Upper lobe of left lung (tissue), 6 donors: ENCODE measurements around the gene ATP6V0A1. TPM values are rescaled to one million over a fixed set of nuclear protein-coding genes. Genes with fewer than 3 reads are reported as not detected.
"Not testable (repeated sequence)": the region's sequence is repeated elsewhere in the genome, so short reads cannot be mapped to it uniquely, and the experiment has no call there.

Experiments
- ATAC-seq, 2 donors: fragments of 200-7000 bp; cut with Tn5 transposase; one replicate each; pipeline ENCODE4 v1.9.1; 2022; ENCODE audit warnings: mild to moderate bottlenecking in 2 of 2, moderate library complexity in 2 of 2; ENCODE audit not compliant: low FRiP score in 2 of 2
- DNase-seq, 2 donors: peaks; one replicate each; pipeline ENCODE4 v3.0.0-alpha.2; 2019 to 2020
- H3K27ac ChIP-seq, 4 donors: fragments of 200-600 bp; sonication (generic); one replicate each; pipeline ENCODE4 v1.5.1; 2016 to 2019
- H3K27me3 ChIP-seq, 4 donors: fragments of 200-600 bp; sonication (generic); one replicate each; pipeline ENCODE4 v1.5.1; 2017 to 2019
- H3K36me3 ChIP-seq, 4 donors: fragments of 200-600 bp; sonication (generic); one replicate each; pipeline ENCODE4 v1.5.1; 2016 to 2019
- H3K4me1 ChIP-seq, 4 donors: fragments of 200-600 bp; sonication (generic); one replicate each; pipeline ENCODE4 v1.5.1; 2018 to 2019
- H3K4me3 ChIP-seq, 4 donors: fragments of 200-600 bp; sonication (generic); one replicate each; pipeline ENCODE4 v1.5.1; 2017 to 2019; ENCODE audit warnings: mild to moderate bottlenecking in 2 of 4, moderate library complexity in 1 of 4
- H3K9me3 ChIP-seq, 4 donors: fragments of 200-600 bp; sonication (generic); one replicate each; pipeline ENCODE4 v1.5.1; 2018 to 2019
- CTCF ChIP-seq, 6 experiments: fragments of 450-650 bp in 4 of 6; fragments of 200-600 bp in 2 of 6; sonication (generic) in 2 of 6; IDR thresholded peaks; one replicate each; pipeline ENCODE4 v1.5.1; 2016 to 2019; ENCODE audit warnings: antibody characterized with exemption in 6 of 6
- EP300 ChIP-seq, 4 donors: sonication (generic); formaldehyde crosslinking; IDR thresholded peaks; one replicate each; pipeline ENCODE4 v1.5.1; 2017; ENCODE audit warnings: antibody characterized with exemption in 4 of 4, control low read depth in 2 of 4
- POLR2A ChIP-seq, 4 donors: fragments of 450-650 bp; IDR thresholded peaks; one replicate each; pipeline ENCODE4 v1.5.1; 2016 to 2017; ENCODE audit warnings: antibody characterized with exemption in 4 of 4, mild to moderate bottlenecking in 2 of 4
- POLR2AphosphoS5 ChIP-seq, 2 donors: sonication (generic); formaldehyde crosslinking; IDR thresholded peaks; one replicate each; pipeline ENCODE4 v1.5.1; 2017; ENCODE audit warnings: antibody characterized with exemption in 2 of 2
- WGBS, 2 donors: methylation state at CpG; one replicate each; pipeline ENCODE4 v1.1.5; 2017 to 2018; 5-methylcytosine and 5-hydroxymethylcytosine counted together
- total RNA-seq, 6 donors: library from RNA; depleted of rRNA in 4 of 6; stranded (reverse); fragments of >200 nt in 4 of 6; gene quantifications; one replicate each; pipeline versions ENCODE4 v1.1.0 to v1.2.1, GENCODE V29; 2016 to 2021
- donor health status: DM: no; HTN: no; CAD: no; lungs with moderate emphysema.
- donor health status: DM: no; HTN: yes; CAD: no; lungs with severe emphysema.

ATP6V0A1 gene
- total RNA-seq, 6 donors from 2014 or later: 68.3 to 212 (median 118) TPM

GRCh38 chr17:42553161-42553818, 94.6 kb downstream of the ATP6V0A1 start:
- Histone ChIP-seq H3K4me1 (peaks cover 17 to 40% (median 24%) of the 10 kb centered on the region in 4 donors), H3K36me3 (peaks cover 0 to 6% (median 0%) of the 10 kb centered on the region in 4 donors), H3K27ac (peak overlapping the region in 2 of 4 donors; percentile 94 to 95), H3K4me3 (peak overlapping the region in 2 of 4 donors; percentile 59 to 88), H3K27me3 (no peaks in the 10 kb centered on the region), H3K9me3 (no peaks in the 10 kb centered on the region)
- TF ChIP-seq EP300 (IDR thresholded peaks at IDR 0.05): no peak
- peak in 1 of 6 experiments; percentile 4 for TF ChIP-seq CTCF (IDR thresholded peaks at IDR 0.05)
- peak; percentile 13 to 36 for ATAC-seq
- 77 to 82% methylated on average over 18 to 32 of the region's 45 CpGs for WGBS, 2 donors
- DNase-seq: peak in 1 of 2 donors; percentile 86

DNA sequence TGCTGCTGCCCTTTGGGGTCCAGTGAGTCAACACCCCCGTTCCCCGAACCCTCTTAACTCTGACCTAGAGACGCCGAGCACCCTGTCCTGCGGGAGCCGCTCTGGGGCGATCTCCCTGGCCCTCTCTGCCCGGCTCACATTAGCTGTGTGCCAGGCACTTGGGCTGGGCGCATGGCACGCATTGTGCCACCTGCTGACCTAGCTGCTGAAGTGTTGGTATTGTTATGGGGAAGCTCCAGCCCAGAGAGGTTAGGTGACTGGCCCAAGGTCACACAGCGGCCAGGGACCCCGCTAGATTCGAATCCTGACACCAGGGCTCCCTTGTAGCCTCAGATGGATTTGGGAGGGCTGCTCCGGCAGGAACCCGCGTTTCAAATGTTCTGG, 95.2 kb downstream of the ATP6V0A1 start:
- DNase-seq (peak; percentile 61 to 81), ATAC-seq (peak in 1 of 2 donors; percentile 17)
- TF ChIP-seq POLR2A (IDR thresholded peaks at IDR 0.05) (no peak), EP300 (IDR thresholded peaks at IDR 0.05) (no peak), POLR2AphosphoS5 (IDR thresholded peaks at IDR 0.05) (no peak), CTCF (IDR thresholded peaks at IDR 0.05) (no peak)
- 67 to 78% methylated on average over 9 to 12 of the region's 16 CpGs for WGBS, 2 donors
- H3K4me1 ChIP-seq: peaks cover 17 to 34% (median 23%) of the 10 kb centered on the region in 4 donors
- H3K27me3 ChIP-seq: no peaks in the 10 kb centered on the region
- H3K27ac ChIP-seq: peak overlapping the region; percentile 82 to 96 (median 94)
- H3K9me3 ChIP-seq: no peaks in the 10 kb centered on the region
- H3K36me3 ChIP-seq: peaks cover 0 to 6% (median 0%) of the 10 kb centered on the region in 4 donors
- H3K4me3 ChIP-seq: peak overlapping the region; percentile 59 to 95 (median 74)

DNA sequence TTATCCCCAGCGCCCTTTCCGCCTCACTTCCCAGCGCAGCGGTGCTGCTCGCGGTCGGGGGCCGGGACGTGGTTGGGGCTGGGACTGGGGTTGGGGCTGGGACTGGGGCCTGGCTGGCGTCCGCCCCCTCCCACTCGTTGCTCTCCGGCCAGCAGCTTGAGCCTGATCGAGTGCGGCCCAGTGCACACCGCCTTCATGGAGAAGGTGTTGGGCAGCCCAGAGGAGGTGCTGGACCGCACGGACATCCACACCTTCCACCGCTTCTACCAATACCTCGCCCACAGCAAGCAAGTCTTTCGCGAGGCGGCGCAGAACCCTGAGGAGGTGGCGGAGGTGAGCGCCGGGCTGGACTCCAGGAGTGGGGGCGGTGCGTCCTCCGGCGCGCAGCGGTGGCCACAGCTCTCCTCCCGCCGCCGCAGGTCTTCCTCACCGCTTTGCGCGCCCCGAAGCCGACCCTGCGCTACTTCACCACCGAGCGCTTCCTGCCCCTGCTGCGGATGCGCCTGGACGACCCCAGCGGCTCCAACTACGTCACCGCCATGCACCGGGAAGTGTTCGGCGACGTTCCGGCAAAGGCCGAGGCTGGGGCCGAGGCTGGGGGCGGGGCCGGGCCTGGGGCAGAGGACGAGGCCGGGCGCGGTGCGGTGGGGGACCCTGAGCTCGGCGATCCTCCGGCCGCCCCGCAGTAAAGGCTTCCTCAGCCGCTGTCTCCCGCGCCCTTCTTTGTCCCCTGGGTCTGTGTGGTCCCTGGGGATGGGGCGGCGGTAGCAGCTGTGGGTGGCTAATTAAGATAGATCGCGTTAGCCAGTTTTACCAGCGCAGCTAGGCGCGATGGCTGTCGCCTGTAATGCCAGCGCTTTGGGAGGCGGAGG, 95.8 kb downstream of the ATP6V0A1 start:
- DNase-seq: peak; percentile 92 to 97
- TF ChIP-seq POLR2A (IDR thresholded peaks at IDR 0.05) (peak in 3 of 4 donors; percentile 69 to 90 (median 72)), CTCF (IDR thresholded peaks at IDR 0.05) (peak in 3 of 6 experiments; percentile 20 to 37 (median 34)), EP300 (IDR thresholded peaks at IDR 0.05) (peak in 1 of 4 donors; percentile 34), POLR2AphosphoS5 (IDR thresholded peaks at IDR 0.05) (peak; percentile 92)
- 1% methylated on average over 37 to 42 of the region's 82 CpGs for WGBS, 2 donors

DNA sequence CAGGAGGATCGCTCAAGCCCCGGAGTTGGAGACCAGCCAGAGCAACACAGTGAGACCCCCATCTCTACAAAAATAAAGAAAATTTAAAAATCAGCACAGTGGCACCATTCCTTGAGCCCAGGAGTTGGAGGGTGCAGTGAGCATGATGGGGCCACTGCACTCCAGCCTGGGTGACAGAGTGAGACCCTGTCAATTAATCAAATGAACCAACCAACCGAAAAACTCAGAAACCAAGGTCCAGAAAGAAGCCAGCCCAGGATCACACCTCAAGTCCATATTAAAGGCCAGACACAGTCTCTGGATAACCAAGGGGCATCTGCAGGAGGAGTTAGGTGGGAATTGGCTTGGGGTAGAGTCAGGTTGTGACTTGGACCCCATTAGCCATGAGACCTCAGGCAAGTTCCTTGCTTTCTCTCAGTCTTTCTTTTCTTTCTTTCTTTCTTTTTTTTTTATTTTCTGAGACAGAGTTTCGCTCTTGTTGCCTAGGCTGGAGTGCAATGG, 96.5 kb downstream of the ATP6V0A1 start:
- H3K9me3 ChIP-seq: no peaks in the 10 kb centered on the region
- peak overlapping the region; percentile 82 to 96 (median 94) for H3K27ac ChIP-seq
- H3K27me3 ChIP-seq: no peaks in the 10 kb centered on the region
- peaks cover 17 to 43% (median 26%) of the 10 kb centered on the region in 4 donors for H3K4me1 ChIP-seq
- DNase-seq (no peak), ATAC-seq (no peak)
- peaks cover 0 to 6% (median 0%) of the 10 kb centered on the region in 4 donors for H3K36me3 ChIP-seq
- WGBS, 2 donors: 24% methylated on average over 4 of the region's 4 CpGs
- TF ChIP-seq CTCF (IDR thresholded peaks at IDR 0.05) (no peak), POLR2AphosphoS5 (IDR thresholded peaks at IDR 0.05) (no peak), POLR2A (IDR thresholded peaks at IDR 0.05) (no peak), EP300 (IDR thresholded peaks at IDR 0.05) (no peak)
- H3K4me3 ChIP-seq: peak overlapping the region; percentile 59 to 95 (median 74)

More for the DNA sequence above, 95.8 kb downstream of the ATP6V0A1 start:
- peaks cover 0 to 6% (median 0%) of the 10 kb centered on the region in 4 donors for H3K36me3 ChIP-seq
- H3K27me3 ChIP-seq: no peaks in the 10 kb centered on the region
- H3K4me1 ChIP-seq: peaks cover 17 to 36% (median 24%) of the 10 kb centered on the region in 4 donors
- H3K27ac ChIP-seq: peak overlapping the region; percentile 82 to 96 (median 94)
- peak; percentile 88 to 96 for ATAC-seq
- peak overlapping the region; percentile 59 to 95 (median 74) for H3K4me3 ChIP-seq
- no peaks in the 10 kb centered on the region for H3K9me3 ChIP-seq

DNA sequence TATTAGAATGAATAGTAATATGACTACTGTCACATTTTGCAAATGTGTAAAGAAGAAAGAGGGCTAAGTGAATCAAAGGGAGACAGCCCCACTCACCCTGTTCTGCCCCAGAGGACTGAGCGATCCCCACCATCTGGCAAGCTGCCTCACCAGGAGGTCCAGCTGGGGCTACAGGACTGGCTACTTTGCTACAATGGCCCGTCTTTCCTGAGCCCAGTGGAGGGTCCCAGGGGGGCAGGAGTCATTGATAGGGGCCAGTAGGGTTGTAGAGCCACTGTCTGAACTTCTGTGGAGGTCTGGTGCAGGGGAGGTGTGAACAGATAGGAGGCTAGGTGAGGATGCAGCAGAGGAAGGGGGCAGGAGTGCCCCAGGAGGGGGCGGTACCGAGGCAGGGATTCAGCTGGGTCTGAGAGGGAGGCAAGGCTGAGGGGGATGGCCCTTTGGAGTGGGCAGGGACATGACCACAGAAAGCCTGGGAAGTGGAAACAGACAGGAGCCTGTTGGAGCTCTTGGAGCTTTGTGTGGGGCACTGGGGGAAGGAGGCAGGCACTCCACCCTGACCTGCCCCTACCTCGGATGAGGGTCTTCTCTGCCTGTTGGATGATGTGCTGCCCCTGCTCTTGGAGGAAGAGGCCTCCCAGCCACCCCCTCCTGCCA, 97.4 kb downstream of the ATP6V0A1 start:
- not testable (repeated sequence) for H3K36me3 ChIP-seq, DNase-seq, H3K4me3 ChIP-seq, H3K9me3 ChIP-seq, H3K27me3 ChIP-seq
- Histone ChIP-seq H3K4me1 (peaks cover 17 to 49% (median 26%) of the 10 kb centered on the region in 4 donors), H3K27ac (peak overlapping the region in 1 of 4 donors; percentile 94)
- WGBS, 2 donors: 56 to 59% methylated on average over 5 of the region's 5 CpGs
- peak in 1 of 2 donors; percentile 20 for ATAC-seq
